MM.1S (cell line): ENCODE measurements around the gene PATJ.

Experiments
- DNase-seq: peaks from one replicate; pipeline ENCODE4 v3.0.0-alpha.2; 2015
- H2AFZ ChIP-seq: fragments of 300-600 bp; sonication (generic); 2 replicates; pipeline ENCODE4 v1.6.0; 2016; ENCODE audit warnings: antibody characterized with exemption, low read length
- H3F3A ChIP-seq: fragments of 300-600 bp; sonication (generic); 2 replicates; pipeline ENCODE4 v1.6.1; 2016; ENCODE audit warnings: mild to moderate bottlenecking, antibody characterized with exemption, low read length, moderate library complexity, mixed read lengths; ENCODE audit not compliant: insufficient read depth
- H3K27ac ChIP-seq: fragments of 300-600 bp; sonication (generic); 2 replicates; pipeline ENCODE4 v1.5.1; 2016; ENCODE audit warnings: mild to moderate bottlenecking, low read length
- H3K27me3 ChIP-seq: fragments of 300-600 bp; sonication (generic); replicated peaks from 2 replicates; pipeline ENCODE4 v1.6.0; 2016; ENCODE audit warnings: low read length; ENCODE audit not compliant: insufficient read depth
- H3K36me3 ChIP-seq: fragments of 300-600 bp; sonication (generic); replicated peaks from 2 replicates; pipeline ENCODE4 v1.6.1; 2016; ENCODE audit warnings: mild to moderate bottlenecking, low read length, mixed read lengths; ENCODE audit not compliant: insufficient read depth
- H3K4me1 ChIP-seq: fragments of 300-600 bp; sonication (generic); 2 replicates; pipeline ENCODE4 v1.6.1; 2016; ENCODE audit warnings: low read length, mixed read lengths
- H3K4me2 ChIP-seq: fragments of 300-600 bp; sonication (generic); 2 replicates; pipeline ENCODE4 v1.6.0; 2016; ENCODE audit warnings: low read depth, low read length
- H3K4me3 ChIP-seq: fragments of 300-600 bp; sonication (generic); 2 replicates; pipeline ENCODE4 v1.5.1; 2016; ENCODE audit warnings: low read length, mixed read lengths
- H3K79me2 ChIP-seq: fragments of 300-600 bp; sonication (generic); 2 replicates; pipeline ENCODE4 v1.6.1; 2016; ENCODE audit warnings: mixed run types, low read length, mixed read lengths
- H3K9ac ChIP-seq: fragments of 300-600 bp; sonication (generic); 2 replicates; pipeline ENCODE4 v1.6.1; 2016; ENCODE audit warnings: low read length, mixed read lengths
- H3K9me2 ChIP-seq: fragments of 300-600 bp; sonication (generic); replicated peaks from 2 replicates; pipeline ENCODE4 v1.6.1; 2016; ENCODE audit warnings: mild to moderate bottlenecking, low read length, mixed read lengths; ENCODE audit not compliant: insufficient read depth
- H3K9me3 ChIP-seq: fragments of 300-600 bp; sonication (generic); replicated peaks from 2 replicates; pipeline ENCODE4 v1.6.1; 2016; ENCODE audit warnings: mild to moderate bottlenecking, low read length, mixed read lengths; ENCODE audit not compliant: insufficient read depth
- H4K20me1 ChIP-seq: fragments of 300-600 bp; sonication (generic); 2 replicates; pipeline ENCODE4 v1.6.1; 2016; ENCODE audit warnings: mild to moderate bottlenecking, low read length, moderate library complexity, mixed read lengths; ENCODE audit not compliant: insufficient read depth
- CTCF ChIP-seq: fragments of 300-600 bp; sonication (generic); IDR thresholded peaks from 2 replicates; pipeline ENCODE4 v1.5.1; 2016; ENCODE audit warnings: antibody characterized with exemption, low read length, mixed read lengths
- EZH2 ChIP-seq: fragments of 300-600 bp; sonication (generic); optimal IDR thresholded peaks from 2 replicates; pipeline ENCODE3; 2017; ENCODE audit warnings: low read depth, mild to moderate bottlenecking, antibody characterized with exemption, low read length, mixed read lengths
- EZH2phosphoT487 ChIP-seq: fragments of 300-600 bp; sonication (generic); IDR thresholded peaks from 2 replicates; pipeline ENCODE4 v1.6.1; 2018; ENCODE audit warnings: antibody characterized with exemption, low read length

Gene PATJ

GRCh38 chr1:62088439-62088838 lies 346.2 kb downstream of the PATJ start:
- H2AFZ ChIP-seq: no peak overlapping the region
- DNase-seq: no peak
- H3K9me2 ChIP-seq: no peaks in the 10 kb centered on the region
- H4K20me1 ChIP-seq: no peaks in the 10 kb centered on the region
- H3K4me3 ChIP-seq: no peak overlapping the region
- H3K27me3 ChIP-seq: no peaks in the 10 kb centered on the region
- no peak overlapping the region for H3K9ac ChIP-seq
- H3K27ac ChIP-seq: no peak overlapping the region
- no peaks in the 10 kb centered on the region for H3K36me3 ChIP-seq
- H3K4me1 ChIP-seq: no peaks in the 10 kb centered on the region
- TF ChIP-seq CTCF (no peak), EZH2phosphoT487 (no peak), EZH2 (no peak)
- no peaks in the 10 kb centered on the region for H3K9me3 ChIP-seq
- H3F3A ChIP-seq: no peaks in the 10 kb centered on the region
- H3K79me2 ChIP-seq: no peaks in the 10 kb centered on the region
- no peak overlapping the region for H3K4me2 ChIP-seq

- no peak overlapping the region for H3K9ac ChIP-seq
- no peaks in the 10 kb centered on the region for H4K20me1 ChIP-seq
- H3K27me3 ChIP-seq: no peaks in the 10 kb centered on the region
- no peak overlapping the region for H3K4me3 ChIP-seq
- H3K79me2 ChIP-seq: no peaks in the 10 kb centered on the region
- H3K36me3 ChIP-seq: no peaks in the 10 kb centered on the region
- TF ChIP-seq CTCF: no peak
- TF ChIP-seq EZH2: no peak
- no peak for TF ChIP-seq EZH2phosphoT487
- no peak overlapping the region for H3K4me2 ChIP-seq
- no peak overlapping the region for H2AFZ ChIP-seq
- no peaks in the 10 kb centered on the region for H3K4me1 ChIP-seq
- H3K9me2 ChIP-seq: no peaks in the 10 kb centered on the region
- H3K27ac ChIP-seq: no peak overlapping the region
- H3K9me3 ChIP-seq: no peaks in the 10 kb centered on the region
- no peak for DNase-seq
- H3F3A ChIP-seq: no peaks in the 10 kb centered on the region
These were observed 347.3 kb downstream of the PATJ start for GRCh38 chr1:62089570-62089969.

GRCh38 chr1:62090016-62090415 lies 347.7 kb downstream of the PATJ start:
- no peak overlapping the region for H3K27ac ChIP-seq
- no peak for DNase-seq

More at GRCh38 chr1:62090016-62090415, 347.7 kb downstream of the PATJ start:
- H2AFZ ChIP-seq: no peak overlapping the region
- no peaks in the 10 kb centered on the region for H3K9me3 ChIP-seq
- no peaks in the 10 kb centered on the region for H4K20me1 ChIP-seq
- no peaks in the 10 kb centered on the region for H3K4me1 ChIP-seq
- no peaks in the 10 kb centered on the region for H3K9me2 ChIP-seq
- no peaks in the 10 kb centered on the region for H3F3A ChIP-seq
- H3K79me2 ChIP-seq: no peaks in the 10 kb centered on the region
- H3K27me3 ChIP-seq: no peaks in the 10 kb centered on the region
- H3K4me3 ChIP-seq: no peak overlapping the region
- no peaks in the 10 kb centered on the region for H3K36me3 ChIP-seq
- H3K9ac ChIP-seq: no peak overlapping the region
- no peak overlapping the region for H3K4me2 ChIP-seq
- no peak for TF ChIP-seq EZH2phosphoT487
- TF ChIP-seq CTCF: no peak
- TF ChIP-seq EZH2: no peak
